ENCODE measurements around the gene ENDOU. TPM values are rescaled to one million over a fixed set of nuclear protein-coding genes. Genes with fewer than 3 reads are reported as not detected.
A peak's percentile ranks its signal among the peaks of the same experiment; 100 is the strongest.

The ENDOU gene
- total RNA-seq, 1 experiment from 2014 or later = not detected

- TF ChIP-seq CTCF (conservative IDR thresholded peaks at IDR 0.05; ENCODE audit: low read depth, low read length) (no peak), EZH2 (IDR thresholded peaks at IDR 0.05; ENCODE audit: low read length, unreplicated experiment) (no peak), EZH2phosphoT487 (IDR thresholded peaks at IDR 0.05; ENCODE audit: borderline replicate concordance, low read length) (no peak)
- Histone ChIP-seq H3K79me2 (ENCODE audit: low read length) (peaks cover 29% of the 10 kb centered on the region), H3K9me2 (replicated peaks; ENCODE audit: low read length) (no peaks in the 10 kb centered on the region), H3K27ac (ENCODE audit: low read length) (no peak overlapping the region), H3K36me3 (ENCODE audit: low read depth, low read length) (no peaks in the 10 kb centered on the region), H2AFZ (ENCODE audit: low read length) (no peak overlapping the region), H3F3A (ENCODE audit: low read length, unreplicated experiment) (no peaks in the 10 kb centered on the region), H3K4me1 (ENCODE audit: insufficient read depth, low read length) (peaks cover 9% of the 10 kb centered on the region), H4K20me1 (ENCODE audit: low read length) (no peaks in the 10 kb centered on the region), H3K9me3 (ENCODE audit: low read length) (no peaks in the 10 kb centered on the region), H3K4me2 (ENCODE audit: low read length) (no peak overlapping the region), H3K27me3 (ENCODE audit: low read length) (no peaks in the 10 kb centered on the region), H3K4me3 (ENCODE audit: low read length) (no peak overlapping the region), H3K9ac (ENCODE audit: low read length) (no peak overlapping the region)
- CTCF ChIA-PET = no interaction called here
- intact Hi-C loops (cut with micrococcal nuclease) = no loop called here
- POLR2A ChIA-PET (ENCODE audit: unreplicated experiment) = no interaction called here
- ATAC-seq (no peak), DNase-seq (no peak)
- BruUV-seq (replicated peaks) = no TSS peak
These were observed 16.1 kb downstream of the ENDOU start for GRCh38 chr12:47709237-47709636.

- Histone ChIP-seq H3F3A (ENCODE audit: low read length, unreplicated experiment) (no peaks in the 10 kb centered on the region), H3K9me3 (ENCODE audit: low read length) (no peaks in the 10 kb centered on the region), H2AFZ (ENCODE audit: low read length) (no peak overlapping the region), H3K27me3 (ENCODE audit: low read length) (no peaks in the 10 kb centered on the region), H3K27ac (ENCODE audit: low read length) (no peak overlapping the region), H3K36me3 (ENCODE audit: low read depth, low read length) (no peaks in the 10 kb centered on the region), H4K20me1 (ENCODE audit: low read length) (no peaks in the 10 kb centered on the region), H3K9ac (ENCODE audit: low read length) (no peak overlapping the region), H3K4me2 (ENCODE audit: low read length) (0 out of 2 replicates have a peak overlapping the region, but pooled peaks have one; percentile 90), H3K4me3 (ENCODE audit: low read length) (no peak overlapping the region), H3K79me2 (ENCODE audit: low read length) (peaks cover 41% of the 10 kb centered on the region), H3K4me1 (ENCODE audit: insufficient read depth, low read length) (peaks cover 17% of the 10 kb centered on the region), H3K9me2 (replicated peaks; ENCODE audit: low read length) (no peaks in the 10 kb centered on the region)
- BruUV-seq (replicated peaks) = no TSS peak
- TF ChIP-seq EZH2phosphoT487 (IDR thresholded peaks at IDR 0.05; ENCODE audit: borderline replicate concordance, low read length) (no peak), EZH2 (IDR thresholded peaks at IDR 0.05; ENCODE audit: low read length, unreplicated experiment) (no peak), CTCF (conservative IDR thresholded peaks at IDR 0.05; ENCODE audit: low read depth, low read length) (no peak)
- POLR2A ChIA-PET (ENCODE audit: unreplicated experiment) = no interaction called here
- CTCF ChIA-PET = interaction anchor here (1.0 kb wide), 1 partner anchor 131 kb away, joined by 4 read pairs; no protein-coding TSS in a partner anchor
- no peak for DNase-seq
- ATAC-seq = no peak
- intact Hi-C loops (cut with micrococcal nuclease) = no loop called here
These were observed 17.3 kb downstream of the ENDOU start for GRCh38 chr12:47707905-47708543.

DNA sequence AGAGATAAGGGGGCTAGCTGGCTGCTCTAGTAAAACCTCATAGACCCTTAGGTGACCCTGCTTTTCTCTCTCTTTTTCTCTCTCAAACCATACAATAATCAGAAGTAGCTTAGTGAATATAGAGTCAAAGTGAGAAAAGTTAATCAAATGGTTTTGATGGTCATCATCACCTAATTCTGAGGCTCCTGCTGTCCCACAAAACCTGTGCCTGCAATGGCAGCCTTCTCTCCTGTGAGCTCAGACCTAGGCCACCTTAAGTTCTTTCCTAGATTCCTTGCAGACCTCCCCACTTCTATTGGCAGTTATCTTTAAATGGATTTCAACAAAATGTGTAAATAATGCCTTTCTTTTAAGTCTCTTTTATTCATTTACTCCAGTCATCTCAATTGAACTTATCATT is 17.9 kb downstream of the ENDOU start:
- ChIA-PET CTCF (interaction anchor here (1.0 kb wide), 1 partner anchor 131 kb away, joined by 4 read pairs; no protein-coding TSS in a partner anchor), POLR2A (ENCODE audit: unreplicated experiment) (no interaction called here)
- no peaks in the 10 kb centered on the region for H3K36me3 ChIP-seq (ENCODE audit: low read depth, low read length)
- H2AFZ ChIP-seq (ENCODE audit: low read length) = no peak overlapping the region
- TF ChIP-seq CTCF (conservative IDR thresholded peaks at IDR 0.05; ENCODE audit: low read depth, low read length) (no peak), EZH2phosphoT487 (IDR thresholded peaks at IDR 0.05; ENCODE audit: borderline replicate concordance, low read length) (no peak), EZH2 (IDR thresholded peaks at IDR 0.05; ENCODE audit: low read length, unreplicated experiment) (no peak)
- ATAC-seq (no peak), DNase-seq (no peak)
- H3K9me3 ChIP-seq (ENCODE audit: low read length) = no peaks in the 10 kb centered on the region
- no peaks in the 10 kb centered on the region for H4K20me1 ChIP-seq (ENCODE audit: low read length)
- intact Hi-C loops (cut with micrococcal nuclease) = no loop called here
- H3K27me3 ChIP-seq (ENCODE audit: low read length) = no peaks in the 10 kb centered on the region
- no TSS peak for BruUV-seq (replicated peaks)
- 0 out of 2 replicates have a peak overlapping the region, but pooled peaks have one; percentile 74 for H3K4me3 ChIP-seq (ENCODE audit: low read length)
- no peak overlapping the region for H3K27ac ChIP-seq (ENCODE audit: low read length)
- H3K9ac ChIP-seq (ENCODE audit: low read length) = no peak overlapping the region; the same call in 1 of the 2 replicates
- H3K4me2 ChIP-seq (ENCODE audit: low read length) = peak overlapping the region; percentile 90; the same call in 1 of the 2 replicates
- no peaks in the 10 kb centered on the region for H3F3A ChIP-seq (ENCODE audit: low read length, unreplicated experiment)
- peaks cover 47% of the 10 kb centered on the region for H3K79me2 ChIP-seq (ENCODE audit: low read length)
- H3K9me2 ChIP-seq (replicated peaks; ENCODE audit: low read length) = no peaks in the 10 kb centered on the region
- H3K4me1 ChIP-seq (ENCODE audit: insufficient read depth, low read length) = peaks cover 17% of the 10 kb centered on the region

All from PC-3 (cell line).